Esophagus muscularis mucosa (tissue), 4 donors: ENCODE data around the gene APEX1. TPM values are rescaled to one million over a fixed set of nuclear protein-coding genes. Genes with fewer than 3 reads are reported as not detected.
"Not testable (repeated sequence)": the region's sequence is repeated elsewhere in the genome, so short reads cannot be mapped to it uniquely, and the experiment has no call there.

Source experiments
- DNase-seq: peaks from one replicate; pipeline ENCODE4 v3.0.0-alpha.2; 2017; ENCODE audit errors: extremely low spot score
- H3K27ac ChIP-seq, 4 donors: fragments of 200-600 bp; sonication (generic); replicated peaks in 1 of 4; 1 replicate in 3 of 4; 2 replicates in 1 of 4; pipeline ENCODE4 v1.5.1; 2016 to 2019; ENCODE audit warnings: mild to moderate bottlenecking in 1 of 4
- H3K27me3 ChIP-seq, 4 donors: fragments of 200-600 bp; sonication (generic); one replicate each; pipeline versions ENCODE4 v1.5.1 to v1.6.0; 2016 to 2019
- H3K36me3 ChIP-seq, 4 donors: fragments of 200-600 bp; sonication (generic); one replicate each; pipeline ENCODE4 v1.5.1; 2016 to 2019
- H3K4me1 ChIP-seq, 4 donors: fragments of 200-600 bp; sonication (generic); one replicate each; pipeline ENCODE4 v1.5.1; 2016 to 2019
- H3K4me3 ChIP-seq, 4 donors: fragments of 200-600 bp; sonication (generic); 1 replicate in 2 of 4; 2 replicates in 2 of 4; pipeline ENCODE4 v1.5.1; 2016 to 2019; ENCODE audit warnings: mild to moderate bottlenecking in 4 of 4, moderate library complexity in 1 of 4
- H3K9me3 ChIP-seq, 4 donors: fragments of 200-600 bp; sonication (generic); 1 replicate in 3 of 4; 2 replicates in 1 of 4; pipeline ENCODE4 v1.5.1; 2016 to 2019
- EP300 ChIP-seq: sonication (generic); formaldehyde crosslinking; IDR thresholded peaks from one replicate; pipeline ENCODE4 v1.6.1; 2017; ENCODE audit warnings: antibody characterized with exemption
- POLR2A ChIP-seq: fragments of 450-650 bp; IDR thresholded peaks from one replicate; pipeline ENCODE4 v1.6.1; 2017; ENCODE audit warnings: antibody characterized with exemption, moderate library complexity, mild to moderate bottlenecking, low read depth
- POLR2AphosphoS5 ChIP-seq, 2 donors: sonication (generic); formaldehyde crosslinking; IDR thresholded peaks; one replicate each; pipeline ENCODE4 v1.6.1; 2017; ENCODE audit warnings: antibody characterized with exemption in 2 of 2
- WGBS: methylation state at CpG from one replicate; pipeline ENCODE4 v1.1.5; 2018; 5-methylcytosine and 5-hydroxymethylcytosine counted together
- intact Hi-C: fragments of 100-400 bp; cut with DNase I; formaldehyde crosslinking; loops from one replicate; pipeline ENCODE4 v1.15.1; 2023
- small RNA-seq, 3 donors: library from RNA; depleted of rRNA; stranded (forward); fragments of <200 nt; gene quantifications; one replicate each; pipeline ENCODE3, GENCODE V24; 2016
- total RNA-seq, 4 donors: library from RNA; depleted of rRNA; stranded (reverse); fragments of >200 nt; gene quantifications; one replicate each; pipeline versions ENCODE4 v1.1.0 to v1.2.1, GENCODE V29; 2016
- TF ChIP-seq, protein P1 (sequence below), 3 experiments: fragments of 200-600 bp in 2 of 3; fragments of 450-650 bp in 1 of 3; sonication (generic) in 2 of 3; IDR thresholded peaks; one replicate each; pipeline ENCODE4 v1.5.1; 2017 to 2019; ENCODE audit warnings: antibody characterized with exemption in 3 of 3, mild to moderate bottlenecking in 2 of 3, moderate library complexity in 1 of 3

Gene APEX1
- total RNA-seq, 4 donors from 2014 or later: 101 to 105 (median 104) TPM

GRCh38 chr14:20503898-20504297 lies 48.9 kb downstream of the APEX1 start:
- no peaks in the 10 kb centered on the region for H3K27me3 ChIP-seq

GRCh38 chr14:20506276-20506675 lies 51.2 kb downstream of the APEX1 start:
- DNase-seq, H3K4me3 ChIP-seq, H3K4me1 ChIP-seq, H3K27me3 ChIP-seq, H3K36me3 ChIP-seq, H3K9me3 ChIP-seq, intact Hi-C loops, H3K27ac ChIP-seq: not testable (repeated sequence)
- WGBS: 96% methylated on average over 14 of the region's 30 CpGs

More at GRCh38 chr14:20503898-20504297, 48.9 kb downstream of the APEX1 start:
- Histone ChIP-seq H3K4me1 (no peaks in the 10 kb centered on the region), H3K27ac (no peak overlapping the region), H3K4me3 (no peak overlapping the region), H3K36me3 (no peaks in the 10 kb centered on the region), H3K9me3 (no peaks in the 10 kb centered on the region)
- no peak for DNase-seq
- no peak for TF ChIP-seq EP300
- TF ChIP-seq POLR2AphosphoS5 (IDR thresholded peaks at IDR 0.05): no peak
- TF ChIP-seq, protein P1, sequence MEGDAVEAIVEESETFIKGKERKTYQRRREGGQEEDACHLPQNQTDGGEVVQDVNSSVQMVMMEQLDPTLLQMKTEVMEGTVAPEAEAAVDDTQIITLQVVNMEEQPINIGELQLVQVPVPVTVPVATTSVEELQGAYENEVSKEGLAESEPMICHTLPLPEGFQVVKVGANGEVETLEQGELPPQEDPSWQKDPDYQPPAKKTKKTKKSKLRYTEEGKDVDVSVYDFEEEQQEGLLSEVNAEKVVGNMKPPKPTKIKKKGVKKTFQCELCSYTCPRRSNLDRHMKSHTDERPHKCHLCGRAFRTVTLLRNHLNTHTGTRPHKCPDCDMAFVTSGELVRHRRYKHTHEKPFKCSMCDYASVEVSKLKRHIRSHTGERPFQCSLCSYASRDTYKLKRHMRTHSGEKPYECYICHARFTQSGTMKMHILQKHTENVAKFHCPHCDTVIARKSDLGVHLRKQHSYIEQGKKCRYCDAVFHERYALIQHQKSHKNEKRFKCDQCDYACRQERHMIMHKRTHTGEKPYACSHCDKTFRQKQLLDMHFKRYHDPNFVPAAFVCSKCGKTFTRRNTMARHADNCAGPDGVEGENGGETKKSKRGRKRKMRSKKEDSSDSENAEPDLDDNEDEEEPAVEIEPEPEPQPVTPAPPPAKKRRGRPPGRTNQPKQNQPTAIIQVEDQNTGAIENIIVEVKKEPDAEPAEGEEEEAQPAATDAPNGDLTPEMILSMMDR (IDR thresholded peaks at IDR 0.05): no peak
- TF ChIP-seq POLR2A: no peak
- intact Hi-C loops: no loop called here
- WGBS: 63% methylated on average over 6 of the region's 6 CpGs

GRCh38 chr14:20506752-20507151 lies 51.7 kb downstream of the APEX1 start:
- H3K9me3 ChIP-seq, H3K27ac ChIP-seq, H3K27me3 ChIP-seq, H3K4me1 ChIP-seq, H3K36me3 ChIP-seq, H3K4me3 ChIP-seq, DNase-seq, intact Hi-C loops: not testable (repeated sequence)
- no CpG with 5 or more reads among the region's 30 CpGs for WGBS

Small RNA genes lying within 50 kb of the gene (small RNA-seq; reads per million reads assigned to genes)
- 0 to 0.19 (median 0.17) reads per million in 3 donors for gene RNA5SP382

Other genes with a start within 250 kb of the APEX1 start
- gene OR11H6, start 231.5 kb upstream of the APEX1 start, total RNA-seq: not detected
- not detected for gene OR11H7, start 226.2 kb upstream of the APEX1 start, total RNA-seq
- gene OR11H4, start 215.9 kb upstream of the APEX1 start, total RNA-seq: not detected
- 1 to 10 TPM; 5.5 to 8.6 (median 6.5) TPM for gene TTC5, start 149.3 kb upstream of the APEX1 start, total RNA-seq
- 10 to 100 TPM; 31.8 to 60.6 (median 42.0) TPM for gene CCNB1IP1, start 121.9 kb upstream of the APEX1 start, total RNA-seq
- 10 to 100 TPM in 2 of 4 donors, 1 to 10 TPM in 2; 5.8 to 17.4 (median 8.9) TPM for gene PARP2, start 111.6 kb upstream of the APEX1 start, total RNA-seq
- 10 to 100 TPM; 17.2 to 28.8 (median 22.9) TPM for gene TEP1, start 41.7 kb upstream of the APEX1 start, total RNA-seq
- under 1 TPM; 0.50 to 0.92 (median 0.77) TPM for gene KLHL33, start 19.1 kb upstream of the APEX1 start, total RNA-seq
- gene OSGEP, start 414 bp upstream of the APEX1 start, total RNA-seq: 10 to 100 TPM; 23.5 to 36.8 (median 24.8) TPM
- 10 to 100 TPM; 18.7 to 27.9 (median 24.5) TPM for gene PIP4P1, start 6.2 kb downstream of the APEX1 start, total RNA-seq
- gene PNP, start 14.2 kb downstream of the APEX1 start, total RNA-seq: 10 to 100 TPM in 3 of 4 donors, 1 to 10 TPM in 1; 4.2 to 85.2 (median 14.2) TPM
- gene RNASE10, start 50.3 kb downstream of the APEX1 start, total RNA-seq: not detected
- not detected for gene RNASE9, start 105.8 kb downstream of the APEX1 start, total RNA-seq
- gene RNASE11, start 132.8 kb downstream of the APEX1 start, total RNA-seq: not detected
- gene RNASE12, start 136.2 kb downstream of the APEX1 start, total RNA-seq: not detected
- not detected for gene OR6S1, start 186.5 kb downstream of the APEX1 start, total RNA-seq
- gene RNASE4, start 229.3 kb downstream of the APEX1 start, total RNA-seq: 100 to 1,000 TPM in 1 of 4 donors, 10 to 100 TPM in 3; 61.9 to 107 (median 82.9) TPM
- gene ANG, start 233.5 kb downstream of the APEX1 start, total RNA-seq: 10 to 100 TPM; 13.7 to 30.6 (median 19.8) TPM